ENCODE results near the gene TMEM131.

Gene TMEM131

GRCh38 chr2:97755491-97755890 is 240.3 kb downstream of the TMEM131 start:
- DNase-seq: no peak

- no peak for DNase-seq
These were observed 240.9 kb downstream of the TMEM131 start for GRCh38 chr2:97754690-97755346.

- no peak for DNase-seq
These were observed 243.1 kb downstream of the TMEM131 start for GRCh38 chr2:97752342-97753334.

GRCh38 chr2:97751752-97752151 is 244.0 kb downstream of the TMEM131 start:
- no peak for DNase-seq

GRCh38 chr2:97750017-97750416 is 245.7 kb downstream of the TMEM131 start:
- DNase-seq: no peak

- no peak for DNase-seq
These were observed 246.2 kb downstream of the TMEM131 start for GRCh38 chr2:97749581-97749980.

- no peak for DNase-seq
These were observed 248.0 kb downstream of the TMEM131 start for GRCh38 chr2:97747716-97748115.

- no peak for DNase-seq
These were observed 248.5 kb downstream of the TMEM131 start for GRCh38 chr2:97747285-97747684.

GRCh38 chr2:97745474-97746174 is 250.1 kb downstream of the TMEM131 start:
- DNase-seq: peak; percentile 49

GRCh38 chr2:97743913-97744312 is 251.8 kb downstream of the TMEM131 start:
- DNase-seq: no peak

GRCh38 chr2:97742381-97742847 is 253.3 kb downstream of the TMEM131 start:
- peak; percentile 35 for DNase-seq

GRCh38 chr2:97741686-97742085 is 254.1 kb downstream of the TMEM131 start:
- DNase-seq: peak; percentile 14

- peak; percentile 16 for DNase-seq
These were observed 254.5 kb downstream of the TMEM131 start for GRCh38 chr2:97741251-97741650.

- DNase-seq: peak; percentile 46
These were observed 255.1 kb downstream of the TMEM131 start for GRCh38 chr2:97740590-97741182.

GRCh38 chr2:97739893-97740245 is 255.9 kb downstream of the TMEM131 start:
- no peak for DNase-seq

- DNase-seq: peak; percentile 12
These were observed 256.5 kb downstream of the TMEM131 start for GRCh38 chr2:97739020-97739892.

- peak; percentile 8 for DNase-seq
These were observed 257.3 kb downstream of the TMEM131 start for GRCh38 chr2:97738179-97739019.

GRCh38 chr2:97737421-97738178 is 258.1 kb downstream of the TMEM131 start:
- peak; percentile 5 for DNase-seq

GRCh38 chr2:97736608-97737330 is 259.0 kb downstream of the TMEM131 start:
- peak; percentile 10 for DNase-seq

Measured in CD4-positive, alpha-beta T cell treated with Interleukin-15 for 1 hour (primary cell).